GM19438 (cell line): ENCODE data around the gene SLC6A11.

Source experiments
- ATAC-seq: cut with Tn5 transposase; IDR thresholded peaks from one replicate; pipeline ENCODE4 v1.9.1; 2021; ENCODE audit warnings: low read depth; ENCODE audit not compliant: unreplicated experiment

The SLC6A11 gene

DNA sequence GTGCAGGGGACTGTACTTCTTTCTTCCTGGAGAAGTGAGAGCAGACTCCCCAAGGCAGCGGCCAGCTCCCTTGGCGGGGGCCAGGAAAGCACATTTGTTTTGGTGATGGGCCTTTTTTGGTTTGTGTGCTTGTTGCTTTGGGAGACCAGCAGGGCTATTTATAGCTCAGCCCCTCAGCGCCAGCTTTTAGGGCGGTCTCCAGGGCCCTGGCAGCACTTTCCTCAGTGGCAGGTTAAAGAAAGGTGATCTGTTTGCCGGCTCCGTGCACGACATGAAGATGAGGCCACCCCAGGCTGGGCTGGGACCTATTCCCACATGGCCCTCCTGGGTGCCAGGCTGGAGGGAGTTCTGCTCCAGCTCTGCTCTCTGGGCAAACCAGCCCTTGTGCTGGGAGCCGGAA lies 21.8 kb downstream of the SLC6A11 start:
- ATAC-seq: no peak

DNA sequence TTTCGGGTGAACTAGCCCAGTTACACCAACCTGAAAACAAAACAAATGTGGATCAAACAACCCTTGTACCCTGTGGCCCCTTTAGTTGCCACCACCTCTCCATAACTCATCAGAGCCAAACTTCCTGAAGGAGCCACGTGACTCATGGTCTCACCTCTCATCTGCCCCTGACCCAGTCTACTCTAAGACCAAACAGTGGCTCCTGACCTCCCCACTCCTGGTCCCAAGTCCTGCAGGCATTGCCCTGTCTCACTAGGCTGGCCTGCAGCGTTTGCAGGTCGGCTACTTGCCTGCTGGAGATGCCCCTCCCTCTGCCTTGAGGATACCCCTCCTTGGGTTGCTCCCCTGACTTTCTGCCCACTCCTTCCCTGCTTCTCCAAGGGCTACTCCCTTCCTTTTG lies 23.1 kb downstream of the SLC6A11 start:
- ATAC-seq: no peak

DNA sequence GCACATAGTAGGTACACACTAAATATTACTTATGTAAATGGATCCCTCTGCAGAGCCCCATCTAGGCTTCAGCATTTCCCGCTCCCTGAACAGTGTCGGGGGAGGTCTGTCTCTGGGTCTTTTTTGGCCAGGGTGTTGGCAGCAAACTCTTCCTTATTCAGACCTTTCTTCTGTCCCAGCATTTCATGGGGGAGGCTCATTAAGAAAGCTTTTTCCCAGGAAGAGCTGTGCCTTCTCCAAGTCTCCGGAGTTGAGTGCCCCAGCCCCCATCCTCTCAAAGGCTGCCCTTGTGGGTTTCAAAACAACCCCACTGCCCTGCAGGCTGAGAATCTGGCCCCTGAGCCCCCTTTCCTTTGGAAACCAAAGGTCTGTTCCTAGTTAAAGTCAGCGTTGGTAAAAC lies 25.1 kb downstream of the SLC6A11 start:
- ATAC-seq: no peak

DNA sequence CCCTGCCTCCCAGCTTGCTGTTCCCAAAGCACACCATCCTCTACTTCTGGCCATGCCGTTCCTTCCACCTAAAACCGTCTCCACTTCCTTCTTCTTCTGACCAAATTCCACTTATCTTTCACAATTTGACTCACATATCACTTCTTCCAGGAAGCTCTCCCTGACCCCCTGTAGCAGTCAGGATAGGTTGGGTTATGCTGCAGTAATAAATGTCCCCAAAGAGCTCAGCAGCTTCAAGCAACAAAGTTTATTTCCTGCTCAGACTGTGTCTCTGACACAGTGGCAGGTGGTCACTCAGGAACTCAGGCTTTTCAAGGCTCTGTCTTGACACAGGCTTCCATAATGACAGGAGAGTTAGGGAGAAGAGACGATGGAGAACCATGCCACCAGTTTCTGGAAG lies 27.4 kb downstream of the SLC6A11 start:
- no peak for ATAC-seq

DNA sequence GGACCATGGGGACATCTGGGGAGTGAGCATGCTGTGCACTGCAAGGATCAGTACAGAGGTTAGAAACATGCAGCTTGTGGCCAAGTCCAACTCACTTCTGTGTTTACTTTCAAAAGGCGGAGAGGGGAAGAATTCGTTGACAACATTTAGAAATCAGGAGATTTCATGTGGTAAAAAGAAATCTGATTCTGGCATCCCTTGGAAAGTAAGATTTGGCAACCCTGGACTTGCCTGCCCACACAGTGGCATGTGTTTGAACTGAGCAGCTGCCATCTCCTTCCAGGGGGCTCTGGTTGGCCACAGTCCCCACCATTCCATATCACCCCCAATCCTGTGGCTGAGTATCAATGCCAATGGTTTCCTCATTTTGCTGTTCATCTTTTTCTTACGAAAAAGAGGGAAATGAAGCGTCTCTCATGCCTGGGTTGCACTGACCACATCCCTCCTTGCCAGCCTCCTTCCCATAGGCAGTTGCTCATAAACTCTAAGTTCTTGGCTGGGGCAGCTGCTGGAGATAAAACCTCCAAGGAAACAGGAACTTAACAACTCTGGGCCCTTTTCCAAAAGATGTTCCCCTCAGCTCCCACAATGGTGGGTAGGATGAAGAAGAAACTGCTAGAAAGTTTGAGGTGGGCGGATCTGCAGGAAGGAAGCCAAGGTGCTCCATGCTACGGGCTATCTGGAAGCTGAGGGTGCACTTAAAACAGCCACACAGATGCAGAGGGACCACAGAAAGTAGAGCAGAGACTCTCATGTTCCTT lies 29.2 kb downstream of the SLC6A11 start:
- ATAC-seq: no peak

GRCh38 chr3:10845839-10846656 lies 30.0 kb downstream of the SLC6A11 start:
- peak; percentile 60 for ATAC-seq

GRCh38 chr3:10846657-10846975 lies 30.6 kb downstream of the SLC6A11 start:
- ATAC-seq: no peak

DNA sequence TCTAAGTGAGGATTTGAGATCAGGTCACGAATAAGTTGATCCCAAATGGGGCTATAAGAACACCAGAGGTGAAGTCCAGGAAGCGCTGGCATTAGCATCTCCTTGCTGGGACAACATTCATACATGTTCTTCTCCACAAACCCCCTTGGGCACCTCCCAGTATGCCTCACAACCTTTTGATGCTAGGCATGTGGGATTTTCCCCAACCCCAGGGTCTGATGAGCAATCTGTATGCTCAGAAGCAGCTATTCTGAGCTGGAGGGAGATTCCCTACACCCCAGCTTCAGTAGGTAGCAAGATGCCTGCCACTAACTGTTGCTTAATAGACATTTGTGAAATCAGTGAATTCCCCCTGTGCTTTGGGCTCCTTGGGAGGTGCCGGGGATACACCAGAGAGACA lies 32.2 kb downstream of the SLC6A11 start:
- no peak for ATAC-seq

- no peak for ATAC-seq
Observed at GRCh38 chr3:10852066-10852808, 36.2 kb downstream of the SLC6A11 start.

- no peak for ATAC-seq
Observed at GRCh38 chr3:10855083-10855870, 39.2 kb downstream of the SLC6A11 start.

DNA sequence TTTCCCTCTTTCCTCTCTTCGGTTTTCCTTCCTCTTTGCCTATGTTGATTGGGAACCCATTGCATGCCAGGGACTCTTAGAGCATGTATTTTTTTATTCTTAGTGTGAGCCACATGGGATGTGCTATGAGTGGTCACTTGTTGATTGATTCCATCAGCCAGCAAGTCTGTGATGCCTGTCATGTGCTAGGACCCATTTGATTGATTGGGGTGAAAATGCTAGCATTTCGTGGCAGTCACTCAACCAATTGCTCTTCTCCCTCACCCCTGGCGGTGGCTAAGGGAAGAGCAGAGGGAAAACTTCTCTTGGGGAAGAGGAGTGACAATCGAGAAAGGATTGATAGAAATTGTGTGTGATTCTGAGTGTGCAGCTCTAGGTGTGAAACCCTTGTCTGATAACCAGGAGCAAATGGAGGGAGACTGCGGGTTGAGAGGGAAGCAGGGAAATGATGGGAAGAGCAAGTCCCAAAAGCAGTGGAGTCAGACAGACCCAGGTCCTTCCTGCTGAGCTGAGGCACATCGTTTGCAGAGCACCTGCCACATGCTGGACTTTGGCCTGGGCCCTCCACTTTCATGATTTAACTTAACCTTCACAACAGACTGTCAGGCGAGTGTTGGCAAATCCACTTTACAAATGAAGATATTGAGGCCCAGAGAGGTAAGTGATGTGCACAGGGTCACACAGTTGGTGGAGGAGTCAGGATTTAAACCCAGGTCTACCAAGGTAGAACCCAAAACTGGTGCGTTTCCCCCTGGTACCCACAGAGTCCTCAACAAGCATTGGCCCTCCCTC lies 40.0 kb downstream of the SLC6A11 start:
- ATAC-seq: no peak

- no peak for ATAC-seq
Observed at GRCh38 chr3:10857235-10857634, 41.2 kb downstream of the SLC6A11 start.

- no peak for ATAC-seq
Observed at GRCh38 chr3:10858091-10858490, 42.1 kb downstream of the SLC6A11 start.

DNA sequence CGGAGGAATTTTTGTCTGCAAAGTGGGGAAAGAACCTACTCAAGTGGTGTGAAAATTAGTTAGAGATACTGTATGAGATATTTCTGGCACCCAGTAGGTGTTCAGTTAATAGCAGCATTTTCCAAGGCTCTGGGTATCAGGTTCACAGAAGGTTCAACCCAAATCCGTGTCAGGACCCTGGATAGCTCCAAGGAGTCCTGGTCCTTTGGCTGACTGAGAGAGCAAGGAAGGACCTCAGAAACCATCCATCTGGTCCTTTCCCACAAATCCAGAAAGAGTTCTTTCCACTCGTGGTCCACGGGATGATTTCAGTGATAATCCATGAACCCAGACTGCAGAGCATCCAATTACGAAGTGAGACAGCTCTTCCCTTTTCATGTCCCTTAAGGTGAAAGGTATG lies 51.4 kb downstream of the SLC6A11 start:
- no peak for ATAC-seq

GRCh38 chr3:10869460-10869859 lies 53.4 kb downstream of the SLC6A11 start:
- ATAC-seq: no peak

DNA sequence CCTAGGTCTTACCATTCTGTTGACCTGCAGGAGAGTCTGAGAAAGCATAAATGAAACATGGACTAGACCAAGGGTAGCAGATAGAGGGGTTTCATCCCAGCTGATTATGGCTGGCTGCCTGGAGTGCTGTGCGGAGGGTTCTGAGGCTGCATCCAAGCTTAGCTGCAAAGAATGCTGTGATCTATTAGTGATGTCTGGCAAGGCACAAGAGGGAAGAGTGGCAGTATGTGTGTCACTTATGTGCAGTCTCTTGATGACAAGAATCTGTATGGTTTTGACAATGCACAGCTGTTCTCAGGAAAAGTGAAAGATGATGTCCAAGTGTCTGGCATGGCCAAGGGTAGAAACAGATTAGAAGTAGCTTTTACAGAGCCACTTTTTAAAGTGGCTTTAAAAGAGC lies 54.3 kb downstream of the SLC6A11 start:
- ATAC-seq: no peak

DNA sequence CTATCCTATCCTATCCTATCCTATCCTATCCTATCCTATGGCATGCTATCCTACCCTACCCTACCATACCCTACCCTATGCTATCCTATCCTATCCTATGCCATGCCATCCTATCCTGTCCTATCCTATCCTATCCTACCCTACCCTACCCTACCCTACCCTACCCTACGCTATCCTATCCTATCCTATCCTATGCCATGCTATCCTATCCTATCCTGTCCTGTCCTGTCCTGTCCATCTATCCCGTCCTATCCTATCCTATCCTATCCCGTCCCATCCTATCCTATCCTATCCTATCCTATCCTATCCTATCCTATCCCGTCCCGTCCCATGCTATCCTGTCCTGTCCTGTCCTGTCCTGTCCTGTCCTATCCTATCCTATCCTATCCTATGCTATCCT lies 57.4 kb downstream of the SLC6A11 start:
- ATAC-seq: no peak

DNA sequence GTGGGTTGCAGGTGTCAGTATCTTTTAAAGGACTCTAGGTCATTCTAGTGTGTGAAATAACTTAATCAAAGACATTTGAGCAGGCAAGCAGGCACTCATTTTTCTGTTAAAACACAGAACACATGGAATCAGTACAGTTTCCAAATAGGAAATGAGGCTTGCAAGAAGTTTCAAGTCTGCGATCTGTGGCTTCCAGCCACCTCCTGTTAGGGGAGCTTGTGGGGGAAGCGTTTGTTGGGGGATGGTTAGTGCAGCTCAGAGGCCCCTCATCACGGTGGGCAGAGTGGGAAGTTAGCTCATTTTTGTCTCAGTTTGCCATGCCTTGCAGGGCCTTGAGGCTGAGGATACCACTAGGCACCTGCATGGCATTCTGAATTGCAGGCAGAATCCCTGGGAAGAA lies 59.9 kb downstream of the SLC6A11 start:
- ATAC-seq: no peak

DNA sequence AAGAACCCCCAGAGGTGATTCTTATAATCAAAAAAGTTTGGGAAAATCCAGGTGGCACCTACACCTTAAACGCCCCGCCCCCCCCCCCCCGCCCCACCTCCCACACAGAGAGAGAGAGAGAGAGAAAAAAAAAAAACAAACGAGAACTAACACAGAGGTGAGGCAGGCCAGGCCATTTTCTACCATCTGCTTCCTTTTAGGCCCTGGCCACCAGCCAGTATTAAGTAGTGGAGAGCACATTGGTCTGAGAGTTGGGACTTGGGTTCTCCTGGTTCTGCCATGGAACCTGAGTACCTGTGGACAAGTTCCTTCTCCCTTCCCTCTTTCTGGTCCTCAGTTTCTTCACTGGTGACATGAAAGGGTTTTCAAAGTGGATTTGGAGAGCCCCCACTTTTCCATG lies 60.6 kb downstream of the SLC6A11 start:
- no peak for ATAC-seq

- no peak for ATAC-seq
Observed at GRCh38 chr3:10882851-10883250, 66.8 kb downstream of the SLC6A11 start.
